HG03439 (cell line): ENCODE data around the gene KLF1.
"Not testable (repeated sequence)": the region's sequence is repeated elsewhere in the genome, so short reads cannot be mapped to it uniquely, and the experiment has no call there.

Experiments
- ATAC-seq: cut with Tn5 transposase; IDR thresholded peaks from one replicate; pipeline ENCODE4 v1.9.1; 2021; ENCODE audit warnings: mild to moderate bottlenecking, moderate library complexity; ENCODE audit not compliant: unreplicated experiment

KLF1 gene

GRCh38 chr19:12891553-12892021, 4.6 kb upstream of the KLF1 start:
- ATAC-seq: no peak

- ATAC-seq: peak; percentile 87
Measured at GRCh38 chr19:12890787-12891552, 4.0 kb upstream of the KLF1 start, which contains the start of gene GCDH. Gene GCDH (plus strand): TSS chr19:12891160. CDS start chr19:12891305, 145 bp downstream.

- not testable (repeated sequence) for ATAC-seq
Measured at GRCh38 chr19:12890299-12890786, 3.3 kb upstream of the KLF1 start.

GRCh38 chr19:12888006-12888603, 1.1 kb upstream of the KLF1 start:
- ATAC-seq: no peak

- no peak for ATAC-seq
Measured at GRCh38 chr19:12886651-12886968, 391 bp downstream of the KLF1 start.

GRCh38 chr19:12885749-12886650, 1.0 kb downstream of the KLF1 start:
- no peak for ATAC-seq

GRCh38 chr19:12884926-12885748, 1.9 kb downstream of the KLF1 start:
- ATAC-seq: peak; percentile 45

- no peak for ATAC-seq
Measured at GRCh38 chr19:12884627-12884925, 2.4 kb downstream of the KLF1 start.

GRCh38 chr19:12884202-12884601, 2.8 kb downstream of the KLF1 start:
- no peak for ATAC-seq

GRCh38 chr19:12882589-12882988, 4.4 kb downstream of the KLF1 start:
- ATAC-seq: no peak

GRCh38 chr19:12881172-12881808, 5.7 kb downstream of the KLF1 start, which contains the start of gene DNASE2:
Gene DNASE2 (minus strand): TSS chr19:12881449. CDS start chr19:12881375, 74 bp downstream.
- peak; percentile 63 for ATAC-seq

- ATAC-seq: no peak
Measured at GRCh38 chr19:12880551-12881171, 6.3 kb downstream of the KLF1 start.

GRCh38 chr19:12875086-12875485, 11.9 kb downstream of the KLF1 start:
- ATAC-seq: no peak

GRCh38 chr19:12873891-12874745, 12.9 kb downstream of the KLF1 start:
- ATAC-seq: no peak

- no peak for ATAC-seq
Measured at GRCh38 chr19:12872941-12873890, 13.8 kb downstream of the KLF1 start.

GRCh38 chr19:12872255-12872654, 14.7 kb downstream of the KLF1 start:
- no peak for ATAC-seq

GRCh38 chr19:12871681-12872080, 15.3 kb downstream of the KLF1 start:
- no peak for ATAC-seq
